ENCODE data around the gene BANF2. TPM values are rescaled to one million over a fixed set of nuclear protein-coding genes. Genes with fewer than 3 reads are reported as not detected.

Gene BANF2
- total and polyA plus RNA-seq, 2 of the 13 experiments (the other 11 are each of a cell fraction or from before 2014, with no cell fraction given): 0.35 TPM; not detected in 1

DNA sequence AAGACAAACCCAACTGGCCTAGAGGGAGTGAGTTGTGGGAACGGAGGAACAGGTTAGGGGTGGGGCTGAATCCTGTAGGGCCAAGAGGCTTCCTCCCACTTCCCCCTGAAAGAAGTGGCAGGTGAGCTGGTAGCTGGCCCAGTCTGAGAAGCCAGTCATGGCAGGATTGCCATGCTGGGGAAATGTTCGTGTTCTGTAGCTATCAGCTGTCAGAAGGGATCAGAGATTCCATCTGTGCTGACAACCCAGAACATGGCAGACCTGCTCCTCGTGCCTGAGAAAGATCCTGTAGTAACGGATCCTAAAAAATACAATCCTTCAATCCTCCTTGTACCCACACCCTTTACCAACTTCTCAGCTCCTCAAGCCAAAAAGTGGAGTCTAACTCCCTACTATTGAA is 43.0 kb downstream of the BANF2 start (continued):
- no peak for TF ChIP-seq ZBTB8A (CRISPR knock-in tag; IDR thresholded peaks at IDR 0.05; ENCODE audit: borderline replicate concordance, low read depth)
- TF ChIP-seq, protein P1, sequence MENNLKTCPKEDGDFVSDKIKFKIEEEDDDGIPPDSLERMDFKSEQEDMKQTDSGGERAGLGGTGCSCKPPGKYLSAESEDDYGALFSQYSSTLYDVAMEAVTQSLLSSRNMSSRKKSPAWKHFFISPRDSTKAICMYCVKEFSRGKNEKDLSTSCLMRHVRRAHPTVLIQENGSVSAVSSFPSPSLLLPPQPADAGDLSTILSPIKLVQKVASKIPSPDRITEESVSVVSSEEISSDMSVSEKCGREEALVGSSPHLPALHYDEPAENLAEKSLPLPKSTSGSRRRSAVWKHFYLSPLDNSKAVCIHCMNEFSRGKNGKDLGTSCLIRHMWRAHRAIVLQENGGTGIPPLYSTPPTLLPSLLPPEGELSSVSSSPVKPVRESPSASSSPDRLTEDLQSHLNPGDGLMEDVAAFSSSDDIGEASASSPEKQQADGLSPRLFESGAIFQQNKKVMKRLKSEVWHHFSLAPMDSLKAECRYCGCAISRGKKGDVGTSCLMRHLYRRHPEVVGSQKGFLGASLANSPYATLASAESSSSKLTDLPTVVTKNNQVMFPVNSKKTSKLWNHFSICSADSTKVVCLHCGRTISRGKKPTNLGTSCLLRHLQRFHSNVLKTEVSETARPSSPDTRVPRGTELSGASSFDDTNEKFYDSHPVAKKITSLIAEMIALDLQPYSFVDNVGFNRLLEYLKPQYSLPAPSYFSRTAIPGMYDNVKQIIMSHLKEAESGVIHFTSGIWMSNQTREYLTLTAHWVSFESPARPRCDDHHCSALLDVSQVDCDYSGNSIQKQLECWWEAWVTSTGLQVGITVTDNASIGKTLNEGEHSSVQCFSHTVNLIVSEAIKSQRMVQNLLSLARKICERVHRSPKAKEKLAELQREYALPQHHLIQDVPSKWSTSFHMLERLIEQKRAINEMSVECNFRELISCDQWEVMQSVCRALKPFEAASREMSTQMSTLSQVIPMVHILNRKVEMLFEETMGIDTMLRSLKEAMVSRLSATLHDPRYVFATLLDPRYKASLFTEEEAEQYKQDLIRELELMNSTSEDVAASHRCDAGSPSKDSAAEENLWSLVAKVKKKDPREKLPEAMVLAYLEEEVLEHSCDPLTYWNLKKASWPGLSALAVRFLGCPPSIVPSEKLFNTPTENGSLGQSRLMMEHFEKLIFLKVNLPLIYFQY (CRISPR knock-in tag; IDR thresholded peaks at IDR 0.05; ENCODE audit: borderline replicate concordance): no peak
- TF ChIP-seq PCBP2 (optimal IDR thresholded peaks at IDR 0.05; ENCODE audit: low read depth, low read length, poor library complexity, severe bottlenecking): no peak
- no peak for TF ChIP-seq ZNF841 (CRISPR knock-in tag; IDR thresholded peaks at IDR 0.05; ENCODE audit: borderline replicate concordance)
- TF ChIP-seq ISX (CRISPR knock-in tag; conservative IDR thresholded peaks at IDR 0.05): no peak
- TF ChIP-seq ZFP1 (CRISPR knock-in tag; IDR thresholded peaks at IDR 0.05): no peak
- TF ChIP-seq ZNF136 (CRISPR knock-in tag; IDR thresholded peaks at IDR 0.05; ENCODE audit: low read depth): no peak
- no peak for TF ChIP-seq ZNF296 (CRISPR knock-in tag; conservative IDR thresholded peaks at IDR 0.05)
- TF ChIP-seq MAFF (IDR thresholded peaks at IDR 0.05; ENCODE audit: low read depth, low read length): no peak

DNA sequence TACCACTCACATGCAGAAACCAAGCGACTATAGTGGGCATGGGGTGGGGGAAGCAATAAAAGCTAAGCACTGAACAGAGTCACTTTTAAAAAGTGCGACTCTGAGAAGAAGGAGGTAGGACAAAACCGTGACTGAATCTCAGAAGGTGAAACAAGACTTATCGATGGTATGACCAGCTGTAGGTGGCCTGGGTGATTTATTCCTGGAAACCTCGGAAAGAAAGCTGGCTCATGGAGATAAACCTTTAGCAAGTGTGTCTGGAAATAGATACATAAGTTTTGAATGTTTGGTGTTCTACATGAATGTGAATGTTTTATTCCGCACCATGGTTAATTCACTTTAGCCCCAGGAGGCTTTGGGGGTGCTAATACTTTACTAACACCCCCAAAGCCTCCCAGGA is 43.9 kb downstream of the BANF2 start:
- intact Hi-C loops (cut with micrococcal nuclease; ENCODE audit: unreplicated experiment) (no loop called here), in situ Hi-C loops (cut with HindIII; ENCODE audit: extremely low pct_ligation_motif_present, low pct_unique_long_range_greater_than_20kb) (no loop called here)
- Histone ChIP-seq H3K9ac (ENCODE audit: insufficient read depth, low read depth, low read length) (no peak overlapping the region), H3K4me1 (ENCODE audit: insufficient read depth, low read length) (peaks cover 18% of the 10 kb centered on the region), H3K27me3 (ENCODE audit: control insufficient read depth in 1 of 2, insufficient read depth in 2 of 2, low read length in 2 of 2) (peaks cover 1 to 34% of the 10 kb centered on the region in 2 experiments; a peak in 3 of 5 replicates), H3K79me2 (ENCODE audit: insufficient read depth, low read length) (no peaks in the 10 kb centered on the region), H4K20me1 (ENCODE audit: insufficient read depth, low read length) (no peaks in the 10 kb centered on the region), H3K9me3 (ENCODE audit: low read length) (no peaks in the 10 kb centered on the region), H3K36me3 (replicated peaks in 1 of 2; ENCODE audit: control insufficient read depth in 1 of 2, insufficient read depth in 2 of 2, low read length in 2 of 2) (no peaks in the 10 kb centered on the region), H3K27ac (ENCODE audit: extremely low read length, insufficient read depth, low read length) (no peak overlapping the region), H3K4me2 (ENCODE audit: low read depth, low read length) (no peak overlapping the region), H3K4me3 (replicated peaks in 1 of 3; ENCODE audit: insufficient read depth in 1 of 3, low read depth in 2 of 3, low read length in 3 of 3) (no peak overlapping the region), H2AFZ (ENCODE audit: low read length) (no peak overlapping the region)
- 55% methylated on average over 6 of the region's 6 CpGs for WGBS (ENCODE audit: low lambda C conversion rate)
- CTCF ChIA-PET (ENCODE audit: low intra/inter-chr PET ratio, low total read pairs): no interaction called here
- DNase-seq (ENCODE audit: low spot score) (no peak), ATAC-seq (no peak), FAIRE-seq (no peak)
- POLR2A ChIA-PET: interaction anchor here (1.3 to 1.5 kb wide), 2 partner anchors 21 to 28 kb away, joined by 3 to 4 read pairs; no protein-coding TSS in a partner anchor
- no TSS peak for BruUV-seq (replicated peaks)
- no peak for TF ChIP-seq ZNF7 (CRISPR knock-in tag; IDR thresholded peaks at IDR 0.05)
- TF ChIP-seq FOXK1 (CRISPR knock-in tag; IDR thresholded peaks at IDR 0.05; ENCODE audit: borderline replicate concordance, low read depth): no peak
- no peak for TF ChIP-seq ELF3 (CRISPR knock-in tag; IDR thresholded peaks at IDR 0.05)
- TF ChIP-seq TBL1XR1 (IDR thresholded peaks at IDR 0.05; ENCODE audit: borderline replicate concordance, low read length, partially characterized antibody): no peak
- no peak for TF ChIP-seq JUNB (CRISPR knock-in tag; IDR thresholded peaks at IDR 0.05; ENCODE audit: borderline replicate concordance)

Data from HepG2 (cell line).